GM23248 (cell line): Measurements from ENCODE around the gene CTBP2. TPM values are rescaled to one million over a fixed set of nuclear protein-coding genes. Genes with fewer than 3 reads are reported as not detected.

ENCODE experiments used
- DNase-seq: peaks from one replicate; pipeline ENCODE4 v3.0.0-alpha.2; 2015
- H2AFZ ChIP-seq: fragments of 200-600 bp; sonication (generic); 2 replicates; pipeline ENCODE4 v1.6.1; 2016; ENCODE audit warnings: antibody characterized with exemption
- H3F3A ChIP-seq: fragments of 200-600 bp; sonication (generic); 2 replicates; pipeline ENCODE4 v1.6.1; 2016; ENCODE audit warnings: mild to moderate bottlenecking, antibody characterized with exemption, mixed run types; ENCODE audit not compliant: insufficient read depth
- H3K27ac ChIP-seq: fragments of 200-600 bp; sonication (generic); 2 replicates; pipeline ENCODE4 v1.5.1; 2016; ENCODE audit warnings: mild to moderate bottlenecking
- H3K27me3 ChIP-seq: fragments of 200-600 bp; sonication (generic); replicated peaks from 2 replicates; pipeline ENCODE4 v1.6.1; 2016; ENCODE audit warnings: mild to moderate bottlenecking; ENCODE audit not compliant: insufficient read depth
- H3K36me3 ChIP-seq: fragments of 200-600 bp; sonication (generic); 2 replicates; pipeline ENCODE4 v1.6.1; 2016; ENCODE audit warnings: low read depth, mild to moderate bottlenecking
- H3K4me1 ChIP-seq: fragments of 200-600 bp; sonication (generic); 2 replicates; pipeline ENCODE4 v1.6.1; 2016; ENCODE audit warnings: mild to moderate bottlenecking; ENCODE audit not compliant: insufficient read depth
- H3K4me2 ChIP-seq: fragments of 200-600 bp; sonication (generic); one replicate; pipeline ENCODE4 v1.6.1; 2016; ENCODE audit warnings: mild to moderate bottlenecking; ENCODE audit not compliant: unreplicated experiment
- H3K4me3 ChIP-seq: fragments of 200-600 bp; sonication (generic); 2 replicates; pipeline ENCODE4 v1.5.1; 2016; ENCODE audit warnings: mild to moderate bottlenecking
- H3K79me2 ChIP-seq: fragments of 200-600 bp; sonication (generic); 2 replicates; pipeline ENCODE4 v1.6.1; 2016; ENCODE audit warnings: mild to moderate bottlenecking; ENCODE audit not compliant: insufficient read depth
- H3K9ac ChIP-seq: fragments of 200-600 bp; sonication (generic); 2 replicates; pipeline ENCODE4 v1.6.1; 2016; ENCODE audit warnings: mild to moderate bottlenecking
- H3K9me2 ChIP-seq: fragments of 200-600 bp; sonication (generic); 2 replicates; pipeline ENCODE4 v1.6.1; 2016; ENCODE audit warnings: mixed run types, mild to moderate bottlenecking, moderate library complexity; ENCODE audit not compliant: insufficient read depth
- H3K9me3 ChIP-seq: fragments of 200-600 bp; sonication (generic); one replicate; pipeline ENCODE4 v1.6.1; 2017; ENCODE audit warnings: low read depth
- H4K20me1 ChIP-seq: fragments of 200-600 bp; sonication (generic); 2 replicates; pipeline ENCODE4 v1.6.0; 2016; ENCODE audit not compliant: insufficient read depth
- EZH2 ChIP-seq: fragments of 200-600 bp; sonication (generic); IDR thresholded peaks from 2 replicates; pipeline ENCODE4 v1.6.1; 2018; ENCODE audit warnings: antibody characterized with exemption, mild to moderate bottlenecking; ENCODE audit not compliant: insufficient read depth, poor library complexity, severe bottlenecking
- EZH2phosphoT487 ChIP-seq: fragments of 200-600 bp; sonication (generic); IDR thresholded peaks from 2 replicates; pipeline ENCODE4 v1.6.1; 2018; ENCODE audit warnings: antibody characterized with exemption, moderate library complexity, mild to moderate bottlenecking, low read depth; ENCODE audit not compliant: insufficient read depth
- WGBS, 2 experiments: methylation state at CpG; one replicate each; pipeline ENCODE4 v1.1.6; 2015 to 2017; ENCODE audit warnings: low lambda C conversion rate in 2 of 2, low coverage in 1 of 2; ENCODE audit errors: missing lambda C conversion rate in 2 of 2; 5-methylcytosine and 5-hydroxymethylcytosine counted together
- in situ Hi-C: fragments of 300-500 bp; cut with MboI; formaldehyde crosslinking; loops from 2 replicates; pipeline ENCODE4 v1.15.0; 2020
- polyA plus RNA-seq: library from polyadenylated mRNA; unstranded; fragments of >200 nt; fragmentation: Nextera tagmentation; extraction: Ambion mirVana; gene quantifications from 2 replicates; pipeline ENCODE4 v1.2.1, GENCODE V29; 2016
- total RNA-seq: library from RNA; depleted of rRNA; stranded (reverse); fragments of >200 nt; shearing (Covaris generic); gene quantifications from 2 replicates; pipeline ENCODE4 v1.2.3, GENCODE V29; 2014

Gene CTBP2
- total and polyA plus RNA-seq, 2 experiments from 2014 or later = 52.0 to 65.5 TPM

DNA sequence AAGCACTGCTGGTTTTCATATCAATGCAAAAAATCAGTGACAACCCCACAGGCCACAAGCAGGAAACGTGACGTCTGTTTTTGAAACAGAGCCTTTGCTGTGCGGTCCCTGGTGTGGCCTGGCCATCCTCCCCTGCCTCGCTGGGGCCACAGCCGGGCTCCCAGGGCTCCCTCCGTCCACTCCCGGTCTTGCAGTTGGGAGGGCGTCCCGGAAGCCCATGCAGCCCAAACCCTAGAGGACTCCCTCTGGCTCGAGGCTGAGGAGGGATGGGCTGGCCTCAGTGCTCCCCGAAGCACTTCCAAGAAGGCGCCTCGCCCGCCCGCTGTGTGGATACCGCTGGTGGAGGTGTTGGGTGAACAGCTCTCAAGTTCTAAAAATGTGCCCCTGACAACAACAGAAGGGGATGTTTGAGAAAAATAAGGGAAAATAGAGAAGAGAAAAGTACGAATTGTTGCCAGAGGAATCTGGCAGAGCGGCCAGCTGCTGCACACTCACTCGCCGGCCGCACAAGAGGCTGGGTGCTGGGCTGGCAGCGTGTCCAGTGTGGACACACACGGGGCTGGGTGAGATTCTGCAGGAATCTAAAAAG is 144.9 kb downstream of the CTBP2 start:
- H3K79me2 ChIP-seq = peaks cover 100% of the 10 kb centered on the region
- H4K20me1 ChIP-seq = peaks cover 7% of the 10 kb centered on the region; the same call in 1 of the 2 replicates
- H3K9me3 ChIP-seq = no peaks in the 10 kb centered on the region
- TF ChIP-seq EZH2 (no peak), EZH2phosphoT487 (no peak)
- no peak overlapping the region for H3K27ac ChIP-seq
- WGBS, 2 experiments = 93 to 96% methylated on average over 23 of the region's 23 CpGs
- no peaks in the 10 kb centered on the region for H3K4me1 ChIP-seq
- in situ Hi-C loops = no loop called here
- no peaks in the 10 kb centered on the region for H3K9me2 ChIP-seq
- DNase-seq = no peak
- no peak overlapping the region for H3K9ac ChIP-seq
- H3F3A ChIP-seq = no peaks in the 10 kb centered on the region
- no peaks in the 10 kb centered on the region for H3K27me3 ChIP-seq
- H3K4me2 ChIP-seq = no peak overlapping the region
- H3K36me3 ChIP-seq = 0 out of 2 replicates have a peak, but pooled peaks cover 4% of the 10 kb centered on the region
- no peak overlapping the region for H3K4me3 ChIP-seq
- no peak overlapping the region for H2AFZ ChIP-seq

DNA sequence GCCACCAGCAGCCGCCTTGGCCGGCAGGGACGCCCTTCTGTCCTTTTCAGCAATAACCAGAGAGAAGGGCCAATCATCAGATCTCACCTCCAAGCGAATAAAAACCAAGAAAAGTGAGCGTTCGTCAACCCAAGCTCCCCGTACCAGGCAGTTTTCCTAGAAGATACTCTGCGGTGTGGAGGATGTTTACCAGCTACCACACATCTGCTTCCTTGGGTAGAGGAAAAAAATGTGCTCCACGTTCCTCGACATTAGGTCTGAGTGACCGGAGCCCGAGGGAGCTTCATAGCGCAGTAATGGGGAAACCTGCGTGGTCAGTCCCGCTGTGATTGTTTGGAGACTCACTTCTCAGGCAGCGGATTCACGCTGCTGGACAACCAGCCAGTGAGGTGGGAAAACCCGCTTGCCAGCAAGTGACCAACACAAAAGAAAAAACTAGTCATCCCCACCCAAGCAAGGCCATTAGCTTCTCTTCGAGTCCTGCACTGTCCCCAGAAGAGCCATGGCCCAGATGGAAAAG is 145.5 kb downstream of the CTBP2 start:
- no peak for DNase-seq
- Histone ChIP-seq H4K20me1 (peaks cover 4% of the 10 kb centered on the region; the same call in 1 of the 2 replicates), H3K27me3 (no peaks in the 10 kb centered on the region), H3K4me1 (no peaks in the 10 kb centered on the region), H3K36me3 (0 out of 2 replicates have a peak, but pooled peaks cover 4% of the 10 kb centered on the region), H2AFZ (no peak overlapping the region), H3K9ac (no peak overlapping the region), H3K4me3 (no peak overlapping the region), H3F3A (no peaks in the 10 kb centered on the region), H3K4me2 (no peak overlapping the region), H3K79me2 (peaks cover 99% of the 10 kb centered on the region), H3K27ac (no peak overlapping the region), H3K9me2 (no peaks in the 10 kb centered on the region), H3K9me3 (no peaks in the 10 kb centered on the region)
- TF ChIP-seq EZH2 = no peak
- TF ChIP-seq EZH2phosphoT487 = no peak
- 94% methylated on average over 19 of the region's 19 CpGs for WGBS, 2 experiments
- in situ Hi-C loops = no loop called here

DNA sequence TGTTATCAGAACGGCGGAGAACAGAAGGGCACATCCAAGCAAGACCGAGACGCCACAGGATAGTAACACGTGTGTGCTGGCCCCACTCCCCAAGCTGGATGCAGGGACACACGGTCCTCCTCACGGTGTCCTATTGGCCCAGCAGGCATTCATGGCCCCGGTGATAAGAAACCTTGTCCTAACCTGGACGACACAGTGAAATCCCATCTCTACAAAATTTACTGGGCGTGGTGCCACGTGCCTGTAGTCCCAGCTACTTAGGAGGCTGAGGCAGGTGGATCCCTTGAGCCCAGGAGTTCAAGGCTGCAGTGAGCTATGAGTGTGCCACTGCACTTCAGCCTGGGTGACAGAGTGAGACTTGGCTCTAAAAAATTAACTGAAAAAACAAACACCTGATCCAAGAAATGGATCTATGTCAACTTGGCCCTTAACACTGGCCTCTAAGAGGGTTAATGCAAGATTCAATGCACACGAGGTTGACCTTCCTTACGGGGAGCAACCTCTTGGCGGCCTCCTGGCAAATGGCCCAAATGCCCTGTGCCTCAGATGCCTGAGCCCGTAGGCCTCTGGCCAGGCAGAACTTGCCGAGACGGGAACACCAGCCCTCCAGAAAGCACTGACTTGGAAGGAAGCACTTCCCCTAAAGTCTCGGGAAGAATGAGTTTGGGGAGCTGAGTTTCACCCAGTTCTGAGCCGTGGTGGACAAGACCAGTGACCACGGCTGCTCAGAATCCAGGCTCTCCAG is 146.1 kb downstream of the CTBP2 start:
- peaks cover 3% of the 10 kb centered on the region; the same call in 1 of the 2 replicates for H4K20me1 ChIP-seq
- WGBS, 2 experiments = 82 to 84% methylated on average over 20 of the region's 20 CpGs
- H3K27ac ChIP-seq = no peak overlapping the region
- H3K9ac ChIP-seq = no peak overlapping the region
- H3K4me1 ChIP-seq = no peaks in the 10 kb centered on the region
- DNase-seq = no peak
- H3K9me2 ChIP-seq = no peaks in the 10 kb centered on the region
- in situ Hi-C loops = no loop called here
- TF ChIP-seq EZH2phosphoT487 (no peak), EZH2 (no peak)
- no peak overlapping the region for H3K4me2 ChIP-seq
- H3F3A ChIP-seq = no peaks in the 10 kb centered on the region
- peaks cover 99% of the 10 kb centered on the region for H3K79me2 ChIP-seq
- H3K4me3 ChIP-seq = no peak overlapping the region
- H2AFZ ChIP-seq = no peak overlapping the region
- 0 out of 2 replicates have a peak, but pooled peaks cover 4% of the 10 kb centered on the region for H3K36me3 ChIP-seq
- no peaks in the 10 kb centered on the region for H3K27me3 ChIP-seq
- H3K9me3 ChIP-seq = no peaks in the 10 kb centered on the region

DNA sequence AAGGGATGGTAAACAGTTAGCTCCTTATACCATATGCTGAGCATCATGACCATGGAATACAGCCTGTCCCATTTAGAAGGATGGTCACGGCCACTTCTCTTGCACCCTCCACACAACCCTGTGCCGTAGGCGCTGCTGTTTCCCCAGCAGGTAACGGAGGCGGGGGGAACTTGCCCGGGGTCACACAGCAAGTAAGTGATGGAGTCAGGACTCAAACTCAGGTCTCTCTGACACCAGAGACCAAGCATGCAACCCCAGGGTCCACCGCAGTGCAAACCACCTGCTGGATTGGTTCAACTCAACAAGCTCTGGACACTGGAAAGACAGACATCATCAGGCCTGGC is 146.9 kb downstream of the CTBP2 start:
- TF ChIP-seq EZH2 (no peak), EZH2phosphoT487 (no peak)
- 86 to 89% methylated on average over 7 of the region's 7 CpGs for WGBS, 2 experiments
- DNase-seq = no peak
- Histone ChIP-seq H3F3A (no peaks in the 10 kb centered on the region), H3K4me1 (no peaks in the 10 kb centered on the region), H3K9me2 (no peaks in the 10 kb centered on the region), H3K36me3 (0 out of 2 replicates have a peak, but pooled peaks cover 4% of the 10 kb centered on the region), H3K9me3 (no peaks in the 10 kb centered on the region), H2AFZ (no peak overlapping the region), H3K79me2 (peaks cover 99% of the 10 kb centered on the region), H3K9ac (no peak overlapping the region), H3K27me3 (no peaks in the 10 kb centered on the region), H3K4me3 (no peak overlapping the region), H3K4me2 (no peak overlapping the region), H4K20me1 (no peaks in the 10 kb centered on the region), H3K27ac (no peak overlapping the region)
- in situ Hi-C loops = no loop called here
